Urinary bladder (tissue), 4 donors: ENCODE results near the gene NEK2. TPM values are rescaled to one million over a fixed set of nuclear protein-coding genes. Genes with fewer than 3 reads are reported as not detected.
"Not testable (repeated sequence)": the region's sequence is repeated elsewhere in the genome, so short reads cannot be mapped to it uniquely, and the experiment has no call there.

Experiments
- DNase-seq: peaks from one replicate; pipeline ENCODE4 v3.0.0-alpha.2; 2015; ENCODE audit errors: extremely low spot score
- H3K27ac ChIP-seq: one replicate; pipeline ENCODE4 v1.5.1; 2013; ENCODE audit warnings: low read depth, mild to moderate bottlenecking, moderate library complexity
- H3K36me3 ChIP-seq: one replicate; pipeline ENCODE4 v1.6.1; 2013; ENCODE audit warnings: mild to moderate bottlenecking, moderate library complexity; ENCODE audit not compliant: insufficient read depth
- H3K4me1 ChIP-seq: one replicate; pipeline ENCODE4 v1.6.1; 2013; ENCODE audit warnings: mild to moderate bottlenecking, moderate library complexity; ENCODE audit not compliant: insufficient read depth
- H3K4me3 ChIP-seq: one replicate; pipeline ENCODE4 v1.5.1; 2013; ENCODE audit warnings: low read depth, low read length
- WGBS: extraction: QIAGEN DNeasy Blood & Tissue Kit; methylation state at CpG from one replicate; pipeline ENCODE4 v1.1.7; 2013; 5-methylcytosine and 5-hydroxymethylcytosine counted together
- polyA plus RNA-seq: library from polyadenylated mRNA; stranded (reverse); fragments of 200-250 nt; gene quantifications from one replicate; pipeline ENCODE4 v1.2.3, GENCODE V29; 2013
- total RNA-seq: library from RNA; depleted of rRNA; stranded (reverse); fragments of >200 nt; gene quantifications from one replicate; pipeline ENCODE4 v1.2.3, GENCODE V29; 2014
- donor health status: healthy with polysubstance abuse.
- donor health status: healthy.

NEK2 gene
- total and polyA plus RNA-seq, 2 donors: 0.18 to 13.1 TPM

GRCh38 chr1:211627259-211627658 lies 48.2 kb downstream of the NEK2 start:
- Histone ChIP-seq H3K36me3 (no peaks in the 10 kb centered on the region), H3K4me1 (no peaks in the 10 kb centered on the region), H3K4me3 (no peak overlapping the region), H3K27ac (no peak overlapping the region)
- 88% methylated on average over 4 of the region's 4 CpGs for WGBS
- no peak for DNase-seq

- H3K4me3 ChIP-seq, H3K4me1 ChIP-seq, H3K36me3 ChIP-seq, DNase-seq, H3K27ac ChIP-seq: not testable (repeated sequence)
- 96% methylated on average over 6 of the region's 7 CpGs for WGBS
Observed at GRCh38 chr1:211625866-211626265, 49.6 kb downstream of the NEK2 start.

DNA sequence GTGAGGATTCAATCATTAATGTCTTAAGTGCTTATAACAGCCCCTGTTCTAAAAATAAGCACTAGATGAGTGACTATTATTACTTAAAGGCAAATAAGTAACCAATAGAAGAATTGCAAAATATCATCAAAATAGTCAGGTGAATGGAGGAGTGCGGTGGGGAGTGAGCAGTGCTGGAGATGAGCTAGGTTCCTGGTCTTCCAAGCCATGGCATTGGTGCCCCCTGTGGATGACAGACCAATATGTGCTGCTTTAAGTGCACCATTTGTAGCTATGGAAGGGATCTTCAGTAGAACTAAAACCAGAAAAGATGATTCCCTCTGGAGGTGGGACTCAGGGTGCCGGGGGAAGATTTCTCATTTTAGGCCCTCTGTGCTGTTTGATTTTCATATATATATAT lies 50.4 kb downstream of the NEK2 start:
- no peak for DNase-seq
- no peaks in the 10 kb centered on the region for H3K4me1 ChIP-seq
- H3K4me3 ChIP-seq: no peak overlapping the region
- H3K36me3 ChIP-seq: no peaks in the 10 kb centered on the region
- no peak overlapping the region for H3K27ac ChIP-seq
- 90% methylated on average over 2 of the region's 2 CpGs for WGBS

GRCh38 chr1:211623515-211623914 lies 51.9 kb downstream of the NEK2 start:
- DNase-seq: no peak
- H3K4me3 ChIP-seq: no peak overlapping the region
- H3K36me3 ChIP-seq: no peaks in the 10 kb centered on the region
- no peak overlapping the region for H3K27ac ChIP-seq
- 75% methylated on average over 3 of the region's 3 CpGs for WGBS
- no peaks in the 10 kb centered on the region for H3K4me1 ChIP-seq

DNA sequence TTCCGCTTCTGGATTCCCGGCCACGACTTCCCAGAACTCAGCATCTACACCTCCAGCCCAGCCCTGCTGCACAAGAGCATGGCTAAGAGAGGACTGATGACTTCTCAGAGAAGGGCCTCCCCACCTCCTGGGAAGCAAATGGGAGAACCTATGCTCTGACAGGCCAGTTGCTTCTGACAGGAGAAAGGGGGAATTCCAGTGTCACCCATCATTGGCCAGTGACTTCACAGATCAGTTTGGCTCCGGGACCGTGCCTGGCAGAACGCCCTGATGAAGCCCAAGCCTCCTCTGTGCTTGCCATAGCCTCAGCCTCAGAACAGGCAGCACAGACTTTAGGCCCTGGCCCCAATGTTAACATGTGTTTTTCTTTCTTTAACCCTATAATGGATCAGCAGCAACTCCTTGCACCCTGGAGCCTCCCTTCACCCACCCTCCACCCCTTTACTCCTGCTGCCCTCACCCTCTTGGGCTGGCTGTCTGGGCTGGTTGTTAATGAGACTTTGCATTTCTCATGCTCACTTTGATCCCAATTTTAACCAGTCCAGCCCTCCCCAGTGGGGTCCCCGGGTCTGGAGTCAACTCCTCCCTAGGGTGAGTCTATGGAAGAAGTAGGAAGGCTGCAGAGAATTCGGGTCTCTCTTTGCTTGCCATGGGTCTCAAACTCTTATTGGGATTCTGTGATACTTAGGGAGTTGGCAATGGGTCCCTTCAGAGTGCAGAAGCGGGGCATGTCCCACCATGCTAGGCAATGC lies 53.8 kb downstream of the NEK2 start:
- no peak overlapping the region for H3K27ac ChIP-seq
- 64% methylated on average over 9 of the region's 9 CpGs for WGBS

DNA sequence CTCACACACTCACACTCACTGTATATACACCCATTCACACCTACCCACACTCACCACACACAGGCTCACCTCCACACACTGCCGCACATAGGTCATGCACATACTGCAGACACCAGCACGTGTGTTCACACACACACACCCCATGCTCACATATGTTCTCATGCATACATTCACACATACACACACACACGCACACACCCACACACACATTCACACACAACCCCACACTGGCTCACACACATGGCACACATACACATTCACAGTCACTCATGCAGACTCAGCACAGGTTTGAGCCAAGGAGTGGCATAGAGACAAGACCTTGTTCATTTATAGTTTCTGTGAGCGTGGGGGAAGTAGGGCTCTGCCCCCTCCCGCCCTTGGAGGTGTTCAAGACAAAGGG lies 55.3 kb downstream of the NEK2 start:
- 90% methylated on average over 5 of the region's 5 CpGs for WGBS
- Histone ChIP-seq H3K4me1 (no peaks in the 10 kb centered on the region), H3K27ac (no peak overlapping the region), H3K4me3 (no peak overlapping the region), H3K36me3 (no peaks in the 10 kb centered on the region)
- no peak for DNase-seq

More for the DNA sequence above, 53.8 kb downstream of the NEK2 start:
- no peak for DNase-seq
- no peaks in the 10 kb centered on the region for H3K36me3 ChIP-seq
- H3K4me1 ChIP-seq: no peaks in the 10 kb centered on the region
- H3K4me3 ChIP-seq: no peak overlapping the region

DNA sequence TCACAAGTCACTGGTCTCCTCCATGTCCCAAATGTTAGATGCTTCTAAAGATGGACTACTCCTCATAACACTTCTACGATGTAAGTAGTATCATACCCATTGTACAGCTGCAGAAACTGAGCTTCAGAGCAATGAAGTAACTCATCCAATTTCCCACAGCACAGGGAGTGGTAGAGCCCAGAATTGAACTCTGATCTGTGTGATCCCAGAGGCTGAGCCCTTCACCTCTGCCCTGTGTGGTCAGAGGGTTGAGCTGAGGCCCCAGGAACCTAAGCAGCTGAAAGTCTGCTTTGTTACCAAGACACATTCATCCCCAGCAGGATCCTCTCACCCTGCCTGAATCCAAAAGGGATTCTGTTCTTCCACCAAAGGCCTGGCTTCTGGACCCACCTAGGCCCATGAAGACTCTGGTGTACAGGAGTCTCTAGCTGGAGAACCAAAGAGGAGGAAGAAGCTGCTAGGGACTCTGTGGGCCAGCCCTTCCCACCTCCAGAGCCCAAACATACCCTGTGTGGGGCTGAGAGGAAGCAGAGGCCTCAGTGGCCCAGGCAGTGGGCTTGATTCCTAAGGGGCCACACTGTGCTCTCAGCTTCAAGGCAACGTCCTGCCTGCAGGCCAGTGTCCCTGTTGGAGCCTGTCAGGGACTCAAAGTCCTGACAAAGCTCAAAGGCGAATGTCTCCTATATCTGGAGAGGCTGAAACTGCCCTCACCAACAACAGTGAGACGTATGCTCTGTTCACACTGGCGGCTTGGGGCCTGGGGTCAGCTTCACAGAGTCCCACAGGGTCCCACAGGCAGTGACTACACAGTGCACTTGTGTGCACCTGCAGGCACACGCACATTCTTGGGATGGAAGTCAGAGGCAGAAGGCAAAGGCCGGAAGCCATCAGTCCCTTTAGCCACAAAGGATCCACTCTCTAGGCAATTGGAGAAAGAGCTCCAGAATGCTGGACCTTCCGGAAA lies 56.1 kb downstream of the NEK2 start:
- H3K27ac ChIP-seq: no peak overlapping the region
- DNase-seq: no peak
- H3K36me3 ChIP-seq: no peaks in the 10 kb centered on the region
- no peak overlapping the region for H3K4me3 ChIP-seq
- 82% methylated on average over 8 of the region's 8 CpGs for WGBS
- H3K4me1 ChIP-seq: no peaks in the 10 kb centered on the region

GRCh38 chr1:211616965-211617297 lies 58.5 kb downstream of the NEK2 start:
- WGBS: 96% methylated on average over 5 of the region's 5 CpGs
- no peaks in the 10 kb centered on the region for H3K4me1 ChIP-seq
- H3K4me3 ChIP-seq: no peak overlapping the region
- no peaks in the 10 kb centered on the region for H3K36me3 ChIP-seq
- H3K27ac ChIP-seq: no peak overlapping the region
- no peak for DNase-seq

- DNase-seq: no peak
- H3K4me1 ChIP-seq: no peaks in the 10 kb centered on the region
- no peaks in the 10 kb centered on the region for H3K36me3 ChIP-seq
- 55% methylated on average over 13 of the region's 13 CpGs for WGBS
- no peak overlapping the region for H3K27ac ChIP-seq
- H3K4me3 ChIP-seq: no peak overlapping the region
Observed at GRCh38 chr1:211616231-211616964, 59.0 kb downstream of the NEK2 start.

GRCh38 chr1:211614615-211615014 lies 60.8 kb downstream of the NEK2 start:
- no peak overlapping the region for H3K27ac ChIP-seq
- no peak for DNase-seq
- H3K4me1 ChIP-seq: no peaks in the 10 kb centered on the region
- 89% methylated on average over 11 of the region's 11 CpGs for WGBS
- H3K36me3 ChIP-seq: no peaks in the 10 kb centered on the region
- H3K4me3 ChIP-seq: no peak overlapping the region

- Histone ChIP-seq H3K4me1 (no peaks in the 10 kb centered on the region), H3K27ac (no peak overlapping the region), H3K36me3 (no peaks in the 10 kb centered on the region), H3K4me3 (no peak overlapping the region)
- DNase-seq: no peak
- 77% methylated on average over 5 of the region's 5 CpGs for WGBS
Observed at GRCh38 chr1:211613951-211614350, 61.5 kb downstream of the NEK2 start.

DNA sequence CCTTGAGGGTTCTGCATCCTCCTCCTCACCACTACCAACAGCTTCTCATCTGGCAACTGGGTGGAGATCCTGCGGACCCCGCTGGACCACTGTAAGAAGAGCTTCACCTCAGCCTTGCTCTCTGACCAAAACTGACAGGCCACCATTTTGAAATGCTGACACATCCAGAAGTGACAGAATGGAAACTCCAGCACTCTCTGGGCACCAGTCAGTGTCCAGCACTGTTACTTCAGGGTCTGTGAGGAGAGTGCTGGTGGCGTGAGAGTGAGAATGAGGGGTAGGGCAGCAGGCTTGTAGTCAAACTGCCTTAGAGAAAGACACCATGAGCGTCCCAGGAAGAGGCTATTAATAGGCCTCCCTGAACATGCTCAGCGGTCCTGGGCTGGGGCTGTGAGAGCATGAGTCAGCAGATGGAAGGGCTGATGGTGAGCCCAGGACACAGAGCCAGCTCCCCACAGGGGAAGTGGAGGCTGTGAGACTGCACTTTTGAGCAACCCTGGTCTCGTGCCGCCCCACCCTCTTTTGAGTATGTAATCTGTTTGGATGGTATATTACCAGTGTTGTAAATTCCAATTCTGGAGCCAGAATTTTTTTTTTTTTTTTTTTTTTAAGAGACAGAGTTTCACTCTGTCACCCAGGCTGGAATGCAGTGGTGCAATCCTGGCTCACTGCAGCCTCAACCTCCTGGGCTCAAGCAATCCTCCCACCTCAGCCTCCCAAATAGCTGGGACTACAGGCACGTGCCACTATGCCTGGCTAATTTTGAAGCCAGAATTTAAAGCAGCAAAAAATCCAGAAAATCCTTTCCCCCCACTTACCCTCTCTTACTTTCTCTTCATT lies 62.1 kb downstream of the NEK2 start:
- no peak overlapping the region for H3K4me3 ChIP-seq
- 60% methylated on average over 8 of the region's 8 CpGs for WGBS
- DNase-seq: no peak
- H3K36me3 ChIP-seq: no peaks in the 10 kb centered on the region
- H3K27ac ChIP-seq: no peak overlapping the region
- H3K4me1 ChIP-seq: no peaks in the 10 kb centered on the region

DNA sequence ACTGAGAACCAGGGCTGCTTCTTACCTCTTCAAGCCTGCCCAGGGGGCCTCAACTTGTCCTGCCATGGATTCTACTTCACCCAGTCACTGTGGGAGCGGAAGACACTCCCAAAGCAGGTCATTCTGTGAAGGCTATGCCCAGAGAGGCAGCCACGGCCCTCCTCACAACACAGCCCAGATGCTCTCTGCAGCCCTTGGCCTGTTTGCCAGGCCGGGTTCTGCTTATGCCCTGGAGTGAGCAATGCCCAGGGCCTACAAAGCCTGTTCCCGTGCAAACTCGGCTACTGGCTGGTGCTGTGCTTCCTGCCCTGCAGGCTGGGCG lies 62.7 kb downstream of the NEK2 start:
- H3K36me3 ChIP-seq: no peaks in the 10 kb centered on the region
- H3K4me3 ChIP-seq: no peak overlapping the region
- no peak for DNase-seq
- H3K4me1 ChIP-seq: no peaks in the 10 kb centered on the region
- no peak overlapping the region for H3K27ac ChIP-seq
- WGBS: 95% methylated on average over 6 of the region's 6 CpGs
